Measurements from ENCODE around the gene RTKN. TPM values are rescaled to one million over a fixed set of nuclear protein-coding genes. Genes with fewer than 3 reads are reported as not detected.
A peak's percentile ranks its signal among the peaks of the same experiment; 100 is the strongest.

RTKN gene
- total RNA-seq, 1 donor from 2014 or later = 27.5 TPM

DNA sequence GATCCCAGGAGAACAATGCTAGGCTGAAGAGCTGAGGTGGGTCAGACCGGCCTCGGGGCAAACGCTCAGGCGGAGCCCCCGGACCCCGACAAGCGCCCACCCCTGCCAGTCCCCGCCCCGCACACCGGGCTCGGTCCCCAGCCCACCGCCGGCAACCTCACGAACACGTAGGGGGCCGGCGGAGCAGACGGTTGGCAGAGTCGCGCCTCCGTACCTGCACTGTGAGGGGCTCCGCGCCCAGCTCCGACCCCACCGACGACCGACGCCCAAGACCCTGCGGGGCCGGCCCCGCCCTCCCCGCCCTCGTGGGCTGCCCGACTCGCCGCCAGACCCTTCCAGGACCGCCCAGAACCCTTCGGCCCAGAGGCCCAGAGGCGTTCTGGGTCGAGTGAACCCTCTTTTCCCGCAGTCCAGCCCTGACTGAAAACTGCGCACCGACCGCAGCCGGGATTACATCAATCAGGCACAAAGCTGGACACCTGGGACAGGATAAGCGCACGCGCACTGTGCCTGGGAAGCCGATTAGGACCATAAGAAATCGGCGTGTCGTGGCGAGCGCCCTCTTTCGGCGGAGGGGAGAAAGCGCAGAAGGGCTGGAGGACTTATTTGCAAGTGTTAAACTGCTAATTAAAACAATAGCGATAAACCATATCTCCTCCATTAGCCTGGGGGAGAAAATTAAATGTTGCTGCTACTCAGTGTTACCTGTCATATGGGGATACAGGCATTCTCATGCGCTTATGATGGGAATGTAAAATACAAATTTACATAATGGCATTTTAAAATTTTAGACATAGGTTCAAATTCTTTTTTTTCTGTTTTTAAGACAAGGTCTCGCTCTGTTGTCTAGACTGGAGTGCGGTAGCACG lies 49.9 kb downstream of the RTKN start:
- Histone ChIP-seq H3K9me3 (no peaks in the 10 kb centered on the region), H3K27ac (peak overlapping the region; percentile 93), H3K4me1 (peaks cover 35% of the 10 kb centered on the region), H3K27me3 (ENCODE audit: low read depth) (no peaks in the 10 kb centered on the region), H3K36me3 (no peaks in the 10 kb centered on the region), H3K4me3 (peak overlapping the region; percentile 82)
- ATAC-seq (peak; percentile 95 to 96), DNase-seq (peak; percentile 95)
- TF ChIP-seq, protein P1, sequence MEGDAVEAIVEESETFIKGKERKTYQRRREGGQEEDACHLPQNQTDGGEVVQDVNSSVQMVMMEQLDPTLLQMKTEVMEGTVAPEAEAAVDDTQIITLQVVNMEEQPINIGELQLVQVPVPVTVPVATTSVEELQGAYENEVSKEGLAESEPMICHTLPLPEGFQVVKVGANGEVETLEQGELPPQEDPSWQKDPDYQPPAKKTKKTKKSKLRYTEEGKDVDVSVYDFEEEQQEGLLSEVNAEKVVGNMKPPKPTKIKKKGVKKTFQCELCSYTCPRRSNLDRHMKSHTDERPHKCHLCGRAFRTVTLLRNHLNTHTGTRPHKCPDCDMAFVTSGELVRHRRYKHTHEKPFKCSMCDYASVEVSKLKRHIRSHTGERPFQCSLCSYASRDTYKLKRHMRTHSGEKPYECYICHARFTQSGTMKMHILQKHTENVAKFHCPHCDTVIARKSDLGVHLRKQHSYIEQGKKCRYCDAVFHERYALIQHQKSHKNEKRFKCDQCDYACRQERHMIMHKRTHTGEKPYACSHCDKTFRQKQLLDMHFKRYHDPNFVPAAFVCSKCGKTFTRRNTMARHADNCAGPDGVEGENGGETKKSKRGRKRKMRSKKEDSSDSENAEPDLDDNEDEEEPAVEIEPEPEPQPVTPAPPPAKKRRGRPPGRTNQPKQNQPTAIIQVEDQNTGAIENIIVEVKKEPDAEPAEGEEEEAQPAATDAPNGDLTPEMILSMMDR (IDR thresholded peaks at IDR 0.05) = peak; percentile 97
- intact Hi-C loops (cut with DNase I) = no loop called here

DNA sequence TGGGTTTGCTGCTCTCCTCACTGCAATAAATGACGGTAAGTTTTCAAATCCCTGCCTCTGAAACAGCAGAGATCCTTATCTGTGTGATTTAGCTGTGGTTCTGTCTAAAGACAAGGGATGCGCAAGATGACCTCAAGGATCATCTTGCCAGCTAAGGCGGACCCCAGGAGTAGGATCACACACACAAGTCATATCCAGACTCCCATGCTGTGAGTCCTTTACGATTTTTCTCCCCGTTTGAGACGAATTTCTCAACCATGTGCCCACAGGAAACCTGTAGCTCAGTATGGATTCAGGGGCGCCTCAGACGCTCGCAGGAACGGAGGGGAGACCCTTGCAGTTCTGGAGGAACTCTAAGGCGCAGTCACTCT lies 50.5 kb downstream of the RTKN start:
- intact Hi-C loops (cut with DNase I) = no loop called here
- no peaks in the 10 kb centered on the region for H3K9me3 ChIP-seq
- H3K36me3 ChIP-seq = no peaks in the 10 kb centered on the region
- DNase-seq (no peak), ATAC-seq (peak in 1 of 2 donors; percentile 64)
- peaks cover 35% of the 10 kb centered on the region for H3K4me1 ChIP-seq
- H3K27me3 ChIP-seq (ENCODE audit: low read depth) = no peaks in the 10 kb centered on the region
- H3K27ac ChIP-seq = peak overlapping the region; percentile 93
- TF ChIP-seq, protein P1 (IDR thresholded peaks at IDR 0.05) = no peak
- peak overlapping the region; percentile 82 for H3K4me3 ChIP-seq

DNA sequence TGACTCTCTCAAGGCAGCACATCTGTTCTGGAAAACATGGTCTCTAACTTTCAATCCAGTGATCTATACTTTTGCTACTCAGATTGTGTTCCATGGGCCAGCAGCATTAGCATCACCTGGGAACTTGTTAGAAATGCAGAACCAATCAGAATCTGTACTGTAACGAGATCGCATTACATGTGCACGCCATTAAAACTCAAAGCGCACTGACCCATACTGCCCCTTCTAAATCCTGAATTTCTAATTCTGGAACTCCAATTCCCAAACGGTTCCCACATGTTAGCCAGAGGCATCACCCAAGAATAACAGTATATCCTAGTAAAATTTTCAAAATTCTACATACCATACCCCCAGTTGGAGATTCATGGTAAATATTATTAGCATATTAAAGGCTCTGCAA lies 51.1 kb downstream of the RTKN start:
- peak overlapping the region; percentile 82 for H3K4me3 ChIP-seq
- intact Hi-C loops (cut with DNase I) = no loop called here
- peaks cover under 1% of the 10 kb centered on the region for H3K36me3 ChIP-seq
- DNase-seq = no peak
- no peak for ATAC-seq
- TF ChIP-seq, protein P1 (IDR thresholded peaks at IDR 0.05) = no peak
- H3K27me3 ChIP-seq (ENCODE audit: low read depth) = no peaks in the 10 kb centered on the region
- no peak overlapping the region for H3K27ac ChIP-seq
- H3K4me1 ChIP-seq = peaks cover 36% of the 10 kb centered on the region
- no peaks in the 10 kb centered on the region for H3K9me3 ChIP-seq

DNA sequence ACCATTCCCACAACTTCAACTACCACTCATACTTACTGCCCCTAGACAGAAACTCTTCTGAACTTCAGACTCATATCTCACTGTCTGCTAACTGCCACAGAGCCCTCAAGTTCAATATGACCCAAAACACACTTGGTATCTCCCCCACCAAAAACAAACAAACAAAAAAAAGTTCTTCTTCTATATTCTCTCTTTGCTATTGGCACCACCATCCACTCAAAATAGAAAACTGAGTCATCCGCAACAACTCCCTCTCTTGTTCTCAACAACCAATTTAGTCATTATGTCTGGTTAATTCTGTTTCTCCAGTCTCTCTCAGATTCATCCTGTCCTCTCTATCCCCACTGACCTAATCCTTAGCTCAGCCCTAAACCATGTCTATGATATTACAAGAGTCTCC lies 54.4 kb downstream of the RTKN start:
- TF ChIP-seq, protein P1 (IDR thresholded peaks at IDR 0.05) = no peak
- no peak overlapping the region for H3K4me3 ChIP-seq
- H3K4me1 ChIP-seq = peaks cover 67% of the 10 kb centered on the region
- H3K36me3 ChIP-seq = peaks cover 9% of the 10 kb centered on the region
- no peak for DNase-seq
- no peaks in the 10 kb centered on the region for H3K27me3 ChIP-seq (ENCODE audit: low read depth)
- H3K9me3 ChIP-seq = no peaks in the 10 kb centered on the region
- intact Hi-C loops (cut with DNase I) = no loop called here
- ATAC-seq = no peak
- H3K27ac ChIP-seq = no peak overlapping the region

DNA sequence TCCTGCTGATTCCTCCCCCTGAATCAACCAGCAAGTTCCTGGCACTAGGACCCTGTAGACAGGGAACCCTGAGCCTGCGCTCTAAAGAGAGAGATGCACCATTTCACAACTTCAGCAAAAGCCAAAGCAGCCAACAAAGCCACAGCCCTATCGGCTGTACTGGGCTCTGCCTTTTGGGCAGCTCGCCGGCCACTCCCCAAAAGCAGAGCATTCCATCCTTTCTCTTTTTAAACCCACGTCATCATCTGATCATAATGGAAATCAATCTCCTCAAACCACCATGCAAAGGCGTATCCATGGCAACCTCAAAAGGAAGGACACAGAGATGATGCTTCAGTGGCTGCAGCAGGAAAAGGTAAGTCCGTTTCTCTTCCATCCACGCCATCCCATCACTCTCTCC lies 56.3 kb downstream of the RTKN start:
- Histone ChIP-seq H3K9me3 (no peaks in the 10 kb centered on the region), H3K27ac (no peak overlapping the region), H3K27me3 (ENCODE audit: low read depth) (no peaks in the 10 kb centered on the region), H3K4me1 (peaks cover 74% of the 10 kb centered on the region), H3K36me3 (peaks cover 9% of the 10 kb centered on the region), H3K4me3 (no peak overlapping the region)
- DNase-seq = no peak
- intact Hi-C loops (cut with DNase I) = no loop called here
- TF ChIP-seq, protein P1 (IDR thresholded peaks at IDR 0.05) = no peak
- ATAC-seq = peak; percentile 5 to 31
